Subcutaneous abdominal adipose tissue (tissue), 5 donors: ENCODE results near the gene CCDC47.
"Not testable (repeated sequence)": the region's sequence is repeated elsewhere in the genome, so short reads cannot be mapped to it uniquely, and the experiment has no call there.

Experiments used
- H3K27ac ChIP-seq: one replicate; pipeline ENCODE4 v1.7.0; 2013; ENCODE audit warnings: low read depth, mild to moderate bottlenecking, inconsistent platforms, low read length, moderate library complexity
- H3K27me3 ChIP-seq, 5 donors: one replicate each; pipeline ENCODE4 v1.7.0; 2013; ENCODE audit warnings: low read length in 5 of 5, inconsistent platforms in 1 of 5; ENCODE audit not compliant: control insufficient read depth in 5 of 5, insufficient read depth in 4 of 5
- H3K36me3 ChIP-seq, 5 donors: one replicate each; pipeline ENCODE4 v1.7.0; 2013; ENCODE audit warnings: low read length in 5 of 5; ENCODE audit not compliant: control insufficient read depth in 5 of 5, insufficient read depth in 5 of 5
- H3K4me1 ChIP-seq, 5 donors: one replicate each; pipeline ENCODE4 v1.7.0; 2013; ENCODE audit warnings: low read length in 5 of 5, mild to moderate bottlenecking in 3 of 5, moderate library complexity in 1 of 5; ENCODE audit not compliant: control insufficient read depth in 5 of 5, insufficient read depth in 5 of 5
- H3K4me3 ChIP-seq, 5 donors: one replicate each; pipeline ENCODE4 v1.7.0; 2013; ENCODE audit warnings: low read length in 5 of 5, low read depth in 1 of 5
- H3K9ac ChIP-seq, 5 donors: one replicate each; pipeline ENCODE4 v1.7.0; 2013; ENCODE audit warnings: low read length in 5 of 5, mild to moderate bottlenecking in 4 of 5, moderate library complexity in 3 of 5
- H3K9me3 ChIP-seq, 5 donors: one replicate each; pipeline ENCODE4 v1.7.0; 2013; ENCODE audit warnings: low read length in 5 of 5; ENCODE audit not compliant: control insufficient read depth in 5 of 5
- donor health status: healthy.
- donor health status: healthy.
- donor health status: healthy.
- donor health status: healthy.
- donor health status: healthy.

Gene CCDC47

GRCh38 chr17:63816123-63816522, 42.7 kb upstream of the CCDC47 start:
- H3K27me3 ChIP-seq: no peaks in the 10 kb centered on the region
- no peak overlapping the region for H3K27ac ChIP-seq
- H3K4me3 ChIP-seq: no peak overlapping the region
- H3K4me1 ChIP-seq: peaks cover 0 to 10% (median 0%) of the 10 kb centered on the region in 5 donors
- no peak overlapping the region for H3K9ac ChIP-seq
- peaks cover 48 to 99% (median 97%) of the 10 kb centered on the region in 5 donors for H3K36me3 ChIP-seq
- H3K9me3 ChIP-seq: no peaks in the 10 kb centered on the region

DNA sequence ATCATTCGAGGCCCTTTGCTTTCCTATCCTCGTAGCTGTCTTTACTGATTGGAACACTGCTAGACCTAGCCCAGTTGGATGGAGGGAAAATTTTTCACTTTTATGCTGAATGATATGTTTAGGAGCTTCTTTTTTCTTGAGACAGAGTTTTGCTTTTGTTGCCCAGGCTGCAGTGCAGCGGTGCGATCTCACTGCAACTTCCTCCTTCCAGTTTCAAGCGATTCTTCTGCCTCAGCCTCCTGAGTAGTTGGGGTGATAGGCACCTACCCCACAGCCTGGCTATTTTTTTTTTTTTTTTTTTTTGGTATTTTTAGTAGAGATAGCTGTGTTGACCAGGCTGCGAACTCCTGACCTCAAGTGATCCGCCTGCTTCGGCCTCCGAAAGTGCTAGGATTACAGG, 36.6 kb upstream of the CCDC47 start:
- H3K27ac ChIP-seq: no peak overlapping the region
- H3K9me3 ChIP-seq: no peaks in the 10 kb centered on the region
- H3K4me3 ChIP-seq: no peak overlapping the region
- peaks cover 0 to 3% (median 0%) of the 10 kb centered on the region in 5 donors for H3K4me1 ChIP-seq
- H3K36me3 ChIP-seq: peaks cover 60 to 99% (median 91%) of the 10 kb centered on the region in 5 donors
- H3K9ac ChIP-seq: no peak overlapping the region
- H3K27me3 ChIP-seq: no peaks in the 10 kb centered on the region

DNA sequence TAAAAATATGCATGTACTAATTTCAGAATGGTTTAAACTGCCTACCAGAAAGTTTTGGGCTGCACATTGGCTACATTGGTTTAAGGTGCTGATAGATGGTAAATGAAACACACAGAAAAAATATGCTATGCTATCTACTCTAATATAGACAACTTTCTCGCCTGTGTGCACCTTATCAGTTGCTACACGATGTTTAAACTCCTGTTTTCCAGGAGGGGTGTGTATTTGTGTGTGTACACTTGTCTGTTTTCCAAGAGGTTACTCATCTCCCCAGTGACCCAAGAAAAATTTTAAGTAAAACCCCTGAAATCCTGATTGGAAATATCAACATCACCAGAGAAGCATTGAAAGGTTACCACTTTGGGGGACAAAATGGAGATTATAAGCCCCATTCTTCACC, 32.2 kb upstream of the CCDC47 start:
- H3K4me3 ChIP-seq: no peak overlapping the region
- no peaks in the 10 kb centered on the region for H3K9me3 ChIP-seq
- H3K9ac ChIP-seq: no peak overlapping the region
- no peaks in the 10 kb centered on the region for H3K27me3 ChIP-seq
- H3K27ac ChIP-seq: no peak overlapping the region
- peaks cover 0 to 3% (median 0%) of the 10 kb centered on the region in 5 donors for H3K4me1 ChIP-seq
- peaks cover 52 to 90% (median 73%) of the 10 kb centered on the region in 5 donors for H3K36me3 ChIP-seq

DNA sequence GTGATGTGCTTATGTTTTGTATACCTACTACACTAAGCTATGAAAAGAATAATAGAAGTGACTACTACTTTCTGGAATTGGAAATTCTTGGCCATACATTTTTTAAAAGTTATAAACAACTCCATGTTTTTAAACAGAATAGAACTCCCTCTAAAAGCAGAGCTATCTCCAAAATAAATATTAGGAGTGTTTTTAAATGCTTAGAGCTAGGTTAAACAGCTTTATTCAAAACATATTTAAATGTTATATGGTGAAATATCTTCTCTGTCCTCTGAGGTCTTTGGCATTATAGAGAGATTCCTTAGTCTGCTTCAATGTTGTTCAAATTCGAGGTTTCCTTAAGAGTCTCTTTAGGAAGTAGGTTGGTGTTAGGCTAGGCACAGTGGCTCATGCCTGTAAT, 30.9 kb upstream of the CCDC47 start:
- H3K4me1 ChIP-seq: peaks cover 0 to 3% (median 0%) of the 10 kb centered on the region in 5 donors
- no peak overlapping the region for H3K9ac ChIP-seq
- H3K36me3 ChIP-seq: peaks cover 55 to 90% (median 74%) of the 10 kb centered on the region in 5 donors

DNA sequence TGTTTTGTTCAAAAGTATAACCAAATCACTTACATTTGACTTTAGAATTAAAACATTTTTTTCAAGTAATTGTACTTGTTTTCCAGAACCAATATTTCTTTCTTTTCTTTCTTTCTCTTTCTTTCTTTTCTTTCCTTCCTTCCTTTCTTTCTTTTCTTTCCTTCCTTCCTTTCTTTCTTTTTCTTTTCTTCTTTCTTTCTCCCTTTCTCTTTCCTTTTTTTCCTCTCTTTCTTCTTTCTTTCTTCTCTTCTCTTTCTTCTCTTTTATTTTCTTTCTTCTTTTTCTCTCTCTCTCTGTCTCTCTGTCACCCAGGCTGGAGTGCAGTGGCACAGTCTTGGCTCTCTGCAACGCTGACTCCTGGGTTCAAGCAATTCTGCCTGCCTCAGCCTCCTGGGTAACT, 27.4 kb upstream of the CCDC47 start:
- H3K9me3 ChIP-seq: no peaks in the 10 kb centered on the region
- peaks cover 0 to 3% (median 0%) of the 10 kb centered on the region in 5 donors for H3K4me1 ChIP-seq
- no peak overlapping the region for H3K27ac ChIP-seq
- no peaks in the 10 kb centered on the region for H3K27me3 ChIP-seq
- no peak overlapping the region for H3K4me3 ChIP-seq
- H3K36me3 ChIP-seq: peaks cover 55 to 91% (median 69%) of the 10 kb centered on the region in 5 donors
- no peak overlapping the region for H3K9ac ChIP-seq

More for the DNA sequence above, 30.9 kb upstream of the CCDC47 start:
- Histone ChIP-seq H3K27ac (no peak overlapping the region), H3K4me3 (no peak overlapping the region), H3K9me3 (no peaks in the 10 kb centered on the region), H3K27me3 (no peaks in the 10 kb centered on the region)

DNA sequence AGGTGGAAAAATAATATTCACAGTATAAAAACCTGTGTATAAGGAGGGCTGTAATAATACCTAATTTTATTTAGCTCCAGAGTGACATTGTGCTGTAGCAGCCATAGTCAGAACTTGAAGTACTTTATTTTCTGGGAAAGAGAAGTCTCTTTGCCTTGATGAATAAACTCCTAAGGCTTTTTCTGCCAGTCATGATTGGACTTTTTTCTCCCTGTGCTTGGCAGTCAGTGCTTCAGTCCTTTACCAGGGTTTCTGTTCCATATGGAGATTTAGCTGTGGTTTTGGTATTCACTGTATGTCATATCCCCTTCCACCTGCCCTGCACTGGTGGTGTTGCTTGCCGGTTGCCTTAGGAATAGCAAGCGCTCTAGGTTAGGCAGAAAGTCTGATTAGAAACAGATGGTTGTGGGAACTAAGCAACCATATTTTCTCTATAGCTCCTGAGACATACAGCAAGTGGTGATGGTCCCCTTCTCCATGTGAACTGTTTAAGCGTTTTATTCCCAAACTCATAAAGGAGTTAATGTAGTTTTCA, 25.2 kb upstream of the CCDC47 start:
- Histone ChIP-seq H3K9me3 (no peaks in the 10 kb centered on the region), H3K4me3 (no peak overlapping the region), H3K27me3 (no peaks in the 10 kb centered on the region), H3K27ac (no peak overlapping the region), H3K9ac (no peak overlapping the region), H3K4me1 (no peaks in the 10 kb centered on the region), H3K36me3 (peaks cover 56 to 97% (median 77%) of the 10 kb centered on the region in 5 donors)

- H3K9me3 ChIP-seq, H3K4me3 ChIP-seq, H3K4me1 ChIP-seq, H3K27me3 ChIP-seq, H3K9ac ChIP-seq, H3K27ac ChIP-seq: not testable (repeated sequence)
- peaks cover 57 to 93% (median 77%) of the 10 kb centered on the region in 5 donors for H3K36me3 ChIP-seq
Observed at GRCh38 chr17:63796375-63796774, 23.0 kb upstream of the CCDC47 start.

DNA sequence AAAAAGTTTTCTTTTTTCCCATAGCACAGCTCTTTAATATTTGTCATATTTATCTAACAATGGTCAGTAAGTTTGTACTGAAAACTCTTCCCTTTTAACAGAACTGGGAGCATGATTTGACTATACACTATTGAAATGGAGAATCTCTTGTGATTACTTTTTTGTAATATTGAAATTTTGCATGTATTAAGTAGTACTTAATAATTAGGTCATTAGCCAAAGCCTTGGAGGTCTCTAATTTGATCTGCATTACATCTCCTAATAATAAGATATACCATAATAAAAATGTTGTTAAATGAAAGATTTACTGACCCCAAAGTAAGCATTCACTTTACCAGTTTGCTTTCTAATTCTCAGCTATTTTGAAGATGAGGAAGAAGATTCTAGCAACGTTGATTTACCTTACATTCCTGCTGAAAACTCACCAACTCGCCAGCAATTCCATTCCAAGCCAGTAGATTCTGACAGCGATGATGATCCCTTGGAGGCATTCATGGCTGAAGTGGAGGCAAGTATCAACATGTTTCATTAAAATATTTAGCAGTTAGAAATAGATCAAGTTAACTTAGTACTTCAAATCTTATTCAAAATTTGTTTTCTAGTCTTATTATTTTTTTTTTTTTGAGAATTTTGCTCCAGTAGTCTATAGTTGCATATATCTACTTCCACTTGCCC, 18.8 kb upstream of the CCDC47 start:
- Histone ChIP-seq H3K27ac (no peak overlapping the region), H3K27me3 (no peaks in the 10 kb centered on the region), H3K4me3 (no peak overlapping the region), H3K4me1 (peaks cover 0 to 3% (median 0%) of the 10 kb centered on the region in 5 donors), H3K36me3 (peaks cover 25 to 81% (median 68%) of the 10 kb centered on the region in 5 donors), H3K9me3 (no peaks in the 10 kb centered on the region), H3K9ac (no peak overlapping the region)

DNA sequence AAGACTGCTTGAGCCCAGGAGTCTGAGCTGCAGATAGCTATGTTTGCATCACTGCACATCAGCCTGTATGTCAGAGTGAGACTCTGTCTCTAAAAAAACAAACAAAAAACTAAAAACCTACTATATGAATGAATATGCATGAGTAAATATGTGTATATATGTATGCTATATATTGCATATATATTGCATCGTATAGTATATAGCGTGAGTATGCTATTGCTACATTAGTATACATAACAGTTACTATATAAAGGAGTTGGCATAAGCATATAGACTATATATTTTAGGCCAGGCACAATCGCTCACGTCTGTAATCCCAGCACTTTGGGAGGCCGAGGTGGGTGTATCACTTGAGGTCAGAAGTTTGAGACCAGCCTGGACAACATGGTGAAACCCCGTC, 16.7 kb upstream of the CCDC47 start:
- Histone ChIP-seq H3K27me3 (no peaks in the 10 kb centered on the region), H3K36me3 (peaks cover 22 to 64% (median 59%) of the 10 kb centered on the region in 5 donors), H3K9me3 (no peaks in the 10 kb centered on the region), H3K4me3 (no peak overlapping the region), H3K27ac (no peak overlapping the region), H3K4me1 (peaks cover 0 to 3% (median 0%) of the 10 kb centered on the region in 5 donors), H3K9ac (no peak overlapping the region)

DNA sequence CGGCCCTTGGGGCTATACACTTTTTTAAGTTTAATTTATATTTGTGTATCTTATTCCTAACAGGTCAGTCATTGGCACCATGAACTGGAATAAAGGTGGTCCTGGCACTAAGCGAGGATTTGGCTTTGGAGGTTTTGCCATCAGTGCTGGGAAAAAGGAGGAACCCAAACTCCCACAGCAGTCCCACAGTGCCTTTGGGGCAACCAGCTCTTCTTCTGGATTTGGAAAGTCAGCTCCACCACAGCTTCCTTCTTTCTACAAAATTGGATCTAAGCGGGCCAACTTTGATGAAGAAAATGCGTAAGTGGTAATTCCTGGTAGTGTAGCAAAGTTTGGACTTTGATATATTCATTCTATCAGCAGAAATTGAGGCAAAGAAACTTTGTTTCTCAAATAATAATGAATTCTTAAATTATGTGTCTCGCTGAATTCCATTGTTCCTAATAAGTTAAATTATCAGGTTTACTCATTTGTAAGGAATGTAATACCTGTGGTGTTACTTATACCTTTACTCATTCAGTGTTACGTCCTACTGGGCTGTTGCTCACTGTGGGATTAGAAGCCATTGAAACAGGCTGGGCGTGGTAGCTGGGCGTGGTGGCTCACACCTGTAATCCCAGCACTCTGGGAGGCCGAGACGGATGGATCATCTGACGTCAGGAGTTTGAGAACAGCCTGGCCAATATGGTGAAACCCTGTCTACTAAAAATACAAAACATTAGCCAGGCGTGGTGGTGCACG, 13.7 kb upstream of the CCDC47 start:
- Histone ChIP-seq H3K4me1 (peaks cover 0 to 7% (median 0%) of the 10 kb centered on the region in 5 donors), H3K36me3 (peaks cover 12 to 48% (median 42%) of the 10 kb centered on the region in 5 donors), H3K4me3 (no peak overlapping the region), H3K27ac (no peak overlapping the region), H3K27me3 (no peaks in the 10 kb centered on the region), H3K9me3 (no peaks in the 10 kb centered on the region), H3K9ac (no peak overlapping the region)
